ENCODE results near the gene CRYBB2.

- TF ChIP-seq, protein P1, sequence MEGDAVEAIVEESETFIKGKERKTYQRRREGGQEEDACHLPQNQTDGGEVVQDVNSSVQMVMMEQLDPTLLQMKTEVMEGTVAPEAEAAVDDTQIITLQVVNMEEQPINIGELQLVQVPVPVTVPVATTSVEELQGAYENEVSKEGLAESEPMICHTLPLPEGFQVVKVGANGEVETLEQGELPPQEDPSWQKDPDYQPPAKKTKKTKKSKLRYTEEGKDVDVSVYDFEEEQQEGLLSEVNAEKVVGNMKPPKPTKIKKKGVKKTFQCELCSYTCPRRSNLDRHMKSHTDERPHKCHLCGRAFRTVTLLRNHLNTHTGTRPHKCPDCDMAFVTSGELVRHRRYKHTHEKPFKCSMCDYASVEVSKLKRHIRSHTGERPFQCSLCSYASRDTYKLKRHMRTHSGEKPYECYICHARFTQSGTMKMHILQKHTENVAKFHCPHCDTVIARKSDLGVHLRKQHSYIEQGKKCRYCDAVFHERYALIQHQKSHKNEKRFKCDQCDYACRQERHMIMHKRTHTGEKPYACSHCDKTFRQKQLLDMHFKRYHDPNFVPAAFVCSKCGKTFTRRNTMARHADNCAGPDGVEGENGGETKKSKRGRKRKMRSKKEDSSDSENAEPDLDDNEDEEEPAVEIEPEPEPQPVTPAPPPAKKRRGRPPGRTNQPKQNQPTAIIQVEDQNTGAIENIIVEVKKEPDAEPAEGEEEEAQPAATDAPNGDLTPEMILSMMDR (IDR thresholded peaks at IDR 0.05), result no peak
- no peak for TF ChIP-seq EZH2phosphoT487 (IDR thresholded peaks at IDR 0.05)
Observed at GRCh38 chr22:25232301-25232700, 12.9 kb downstream of the CRYBB2 start.
